Spleen (tissue), 7 donors: Measurements from ENCODE around the gene SKIC2.
"Not testable (repeated sequence)": the region's sequence is repeated elsewhere in the genome, so short reads cannot be mapped to it uniquely, and the experiment has no call there.

Source experiments
- CTCF ChIP-seq, 11 experiments: fragments of 200-600 bp in 7 of 11; fragments of 450-650 bp in 4 of 11; sonication (generic) in 4 of 11; IDR thresholded peaks in 8 of 11; conservative IDR thresholded peaks in 3 of 11; 1 replicate in 7 of 11; 2 replicates in 4 of 11; pipeline versions ENCODE4 v1.4.0 to v1.8.0; 2016 to 2021; ENCODE audit warnings: antibody characterized with exemption in 11 of 11, inconsistent platforms in 4 of 11, mild to moderate bottlenecking in 1 of 11
- POLR2AphosphoS5 ChIP-seq, 3 donors: sonication (generic); formaldehyde crosslinking; IDR thresholded peaks; one replicate each; pipeline ENCODE4 v1.5.1; 2017; ENCODE audit warnings: antibody characterized with exemption in 3 of 3
- donor health status: DM: no; HTN: no; CAD: no; lungs with moderate emphysema.
- donor health status: DM: no; HTN: no; CAD: no.
- donor health status: DM: no; HTN: no; CAD: no.

- TF ChIP-seq POLR2AphosphoS5 (IDR thresholded peaks at IDR 0.05); CTCF (IDR thresholded peaks at IDR 0.05 in 8 of 11, conservative IDR thresholded peaks at IDR 0.05 in 3 of 11): not testable (repeated sequence)
Observed at GRCh38 chr6:31996385-31996784, 37.4 kb downstream of the SKIC2 start.
